ENCODE measurements around the gene SETD5. TPM values are rescaled to one million over a fixed set of nuclear protein-coding genes. Genes with fewer than 3 reads are reported as not detected.

The SETD5 gene
- 100 to 1,000 TPM in 3 of 4 donors, 10 to 100 TPM in 1; 72.5 to 272 (median 147) TPM for total RNA-seq

- peaks cover 0 to 63% (median 15%) of the 10 kb centered on the region in 4 donors for H3K4me1 ChIP-seq
- peak within 1 kb of the TSS; percentile 69 to 93 (median 80) for H3K4me3 ChIP-seq
- H3K9me3 ChIP-seq, result no peaks in the 10 kb centered on the region
- H3K27me3 ChIP-seq, result no peaks in the 10 kb centered on the region
- peaks cover 0 to 15% (median 0%) of the 10 kb centered on the region in 3 donors for H3K36me3 ChIP-seq
- TF ChIP-seq POLR2A (IDR thresholded peaks at IDR 0.05) (peak; percentile 86 to 94), CTCF (IDR thresholded peaks at IDR 0.05) (no peak)
- peak within 1 kb of the TSS; percentile 94 to 100 (median 98) for H3K27ac ChIP-seq
- peak; percentile 99 to 100 (median 100) for DNase-seq
These were observed at the start of gene SETD5 for GRCh38 chr3:9397332-9397905. SETD5 (plus strand) TSS chr3:9397615; CDS start chr3:9428939, 31,324 bp downstream.

GRCh38 chr3:9347887-9348286 lies 49.5 kb upstream of the SETD5 start:
- Histone ChIP-seq H3K4me1 (peaks cover 0 to 5% (median 0%) of the 10 kb centered on the region in 4 donors), H3K9me3 (no peaks in the 10 kb centered on the region), H3K27ac (no peak overlapping the region), H3K4me3 (no peak overlapping the region), H3K36me3 (no peaks in the 10 kb centered on the region), H3K27me3 (no peaks in the 10 kb centered on the region)
- DNase-seq, result no peak
- TF ChIP-seq CTCF (IDR thresholded peaks at IDR 0.05), result no peak
- TF ChIP-seq POLR2A (IDR thresholded peaks at IDR 0.05), result no peak

GRCh38 chr3:9349321-9350117 lies 47.9 kb upstream of the SETD5 start:
- no peak overlapping the region for H3K27ac ChIP-seq
- TF ChIP-seq POLR2A (IDR thresholded peaks at IDR 0.05) (no peak), CTCF (IDR thresholded peaks at IDR 0.05) (no peak)

GRCh38 chr3:9351709-9352126 lies 45.7 kb upstream of the SETD5 start:
- no peaks in the 10 kb centered on the region for H3K27me3 ChIP-seq
- peaks cover 0 to 17% (median 0%) of the 10 kb centered on the region in 4 donors for H3K4me1 ChIP-seq
- no peak overlapping the region for H3K27ac ChIP-seq
- no peaks in the 10 kb centered on the region for H3K9me3 ChIP-seq
- H3K36me3 ChIP-seq, result no peaks in the 10 kb centered on the region
- DNase-seq, result no peak
- TF ChIP-seq POLR2A (IDR thresholded peaks at IDR 0.05), result no peak
- H3K4me3 ChIP-seq, result no peak overlapping the region

More at GRCh38 chr3:9349321-9350117, 47.9 kb upstream of the SETD5 start:
- Histone ChIP-seq H3K36me3 (no peaks in the 10 kb centered on the region), H3K27me3 (no peaks in the 10 kb centered on the region), H3K4me1 (peaks cover 0 to 17% (median 0%) of the 10 kb centered on the region in 4 donors), H3K4me3 (no peak overlapping the region), H3K9me3 (no peaks in the 10 kb centered on the region)
- DNase-seq, result no peak

GRCh38 chr3:9352917-9353752 lies 44.3 kb upstream of the SETD5 start:
- TF ChIP-seq CTCF (IDR thresholded peaks at IDR 0.05), result peak; percentile 54 to 95 (median 93)
- no peak for TF ChIP-seq POLR2A (IDR thresholded peaks at IDR 0.05)
- H3K4me3 ChIP-seq, result no peak overlapping the region
- peaks cover 0 to 17% (median 0%) of the 10 kb centered on the region in 4 donors for H3K4me1 ChIP-seq
- H3K9me3 ChIP-seq, result no peaks in the 10 kb centered on the region
- peak overlapping the region in 2 of 4 donors; percentile 22 to 48 for H3K27ac ChIP-seq
- peak; percentile 58 to 86 (median 58) for DNase-seq
- H3K36me3 ChIP-seq, result no peaks in the 10 kb centered on the region
- H3K27me3 ChIP-seq, result no peaks in the 10 kb centered on the region

All from Peyer's patch (tissue), 4 donors.